H9 (cell line): ENCODE results near the gene FAM221B. TPM values are rescaled to one million over a fixed set of nuclear protein-coding genes. Genes with fewer than 3 reads are reported as not detected.

Experiments
- DNase-seq: peaks from one replicate; pipeline ENCODE4 v3.0.0-alpha.2; 2017
- H2AFZ ChIP-seq: one replicate; pipeline ENCODE4 v1.6.1; 2013; ENCODE audit warnings: mild to moderate bottlenecking, low read length, control low read depth, moderate library complexity
- H2AK5ac ChIP-seq: 2 replicates; pipeline ENCODE4 v1.6.1; 2013; ENCODE audit warnings: low read length, control low read depth, mixed read lengths; ENCODE audit not compliant: insufficient read length
- H2BK120ac ChIP-seq: one replicate; pipeline ENCODE4 v1.6.1; 2013; ENCODE audit warnings: low read depth, mild to moderate bottlenecking, low read length, control low read depth, inconsistent platforms; ENCODE audit not compliant: poor library complexity, severe bottlenecking
- H2BK12ac ChIP-seq: 2 replicates; pipeline ENCODE4 v1.6.1; 2013; ENCODE audit warnings: low read length, control low read depth, mixed read lengths, low read depth; ENCODE audit not compliant: insufficient read length
- H2BK15ac ChIP-seq: 2 replicates; pipeline ENCODE4 v1.6.1; 2013; ENCODE audit warnings: low read depth, low read length, control low read depth
- H2BK20ac ChIP-seq: one replicate; pipeline ENCODE4 v1.6.1; 2013; ENCODE audit warnings: low read depth, mild to moderate bottlenecking, low read length, control low read depth, inconsistent platforms; ENCODE audit not compliant: poor library complexity, severe bottlenecking
- H2BK5ac ChIP-seq: 2 replicates; pipeline ENCODE4 v1.6.1; 2013; ENCODE audit warnings: low read length, control low read depth, mixed read lengths; ENCODE audit not compliant: insufficient read length
- H3K14ac ChIP-seq: 2 replicates; pipeline ENCODE4 v1.6.1; 2013; ENCODE audit warnings: low read length, control low read depth; ENCODE audit not compliant: insufficient read depth
- H3K18ac ChIP-seq: 2 replicates; pipeline ENCODE4 v1.6.1; 2013; ENCODE audit warnings: low read depth, mild to moderate bottlenecking, mixed read lengths, low read length, control low read depth; ENCODE audit not compliant: insufficient read length
- H3K23ac ChIP-seq: 2 replicates; pipeline ENCODE4 v1.6.1; 2013; ENCODE audit warnings: low read length, control low read depth, mixed read lengths, low read depth; ENCODE audit not compliant: insufficient read length
- H3K23me2 ChIP-seq: 2 replicates; pipeline ENCODE4 v1.6.1; 2013; ENCODE audit warnings: low read depth, mild to moderate bottlenecking, mixed read lengths, low read length, control low read depth; ENCODE audit not compliant: insufficient read length, poor library complexity, severe bottlenecking
- H3K27ac ChIP-seq: 2 replicates; pipeline ENCODE4 v1.5.1; 2013; ENCODE audit warnings: low read length, control low read depth, mixed read lengths, low read depth; ENCODE audit not compliant: insufficient read length
- H3K27me3 ChIP-seq: 2 replicates; pipeline ENCODE4 v1.6.1; 2013; ENCODE audit warnings: low read length, control low read depth, inconsistent platforms; ENCODE audit not compliant: insufficient read depth
- H3K4ac ChIP-seq: 2 replicates; pipeline ENCODE4 v1.6.1; 2013; ENCODE audit warnings: low read depth, mild to moderate bottlenecking, control low read depth, inconsistent platforms, low read length, moderate library complexity
- H3K4me1 ChIP-seq: 2 replicates; pipeline ENCODE4 v1.6.1; 2013; ENCODE audit warnings: low read length, control low read depth, inconsistent platforms; ENCODE audit not compliant: insufficient read depth
- H3K4me2 ChIP-seq: 2 replicates; pipeline ENCODE4 v1.6.1; 2013; ENCODE audit warnings: low read length, control low read depth, mixed read lengths; ENCODE audit not compliant: insufficient read length, insufficient read depth
- H3K56ac ChIP-seq: 2 replicates; pipeline ENCODE4 v1.6.1; 2013; ENCODE audit warnings: low read depth, mild to moderate bottlenecking, mixed read lengths, low read length, control low read depth; ENCODE audit not compliant: insufficient read length
- H3K79me1 ChIP-seq: 2 replicates; pipeline ENCODE4 v1.6.1; 2013; ENCODE audit warnings: low read depth, mild to moderate bottlenecking, moderate library complexity, low read length, control low read depth, inconsistent platforms; ENCODE audit not compliant: insufficient read depth, poor library complexity, severe bottlenecking
- H3K79me2 ChIP-seq: 2 replicates; pipeline ENCODE4 v1.6.1; 2013; ENCODE audit warnings: low read length, control low read depth, inconsistent platforms; ENCODE audit not compliant: insufficient read depth
- H3K9ac ChIP-seq: 2 replicates; pipeline ENCODE4 v1.6.1; 2013; ENCODE audit warnings: low read length, control low read depth, mixed read lengths; ENCODE audit not compliant: insufficient read length; ENCODE audit errors: extremely low read depth
- H3K9me3 ChIP-seq: one replicate; pipeline ENCODE4 v1.6.1; 2013; ENCODE audit warnings: low read depth, low read length, inconsistent platforms; ENCODE audit not compliant: control insufficient read depth
- H3T11ph ChIP-seq: one replicate; pipeline ENCODE4 v1.6.1; 2013; ENCODE audit warnings: mild to moderate bottlenecking, low read length, control low read depth, inconsistent platforms
- H4K20me1 ChIP-seq: one replicate; pipeline ENCODE4 v1.6.1; 2013; ENCODE audit not compliant: control insufficient read depth, insufficient read length, insufficient read depth
- H4K5ac ChIP-seq: 2 replicates; pipeline ENCODE4 v1.6.1; 2013; ENCODE audit warnings: low read depth, mild to moderate bottlenecking, mixed read lengths, low read length, control low read depth; ENCODE audit not compliant: insufficient read length
- H4K8ac ChIP-seq: replicated peaks from 2 replicates; pipeline ENCODE4 v1.6.1; 2013; ENCODE audit warnings: low read length, control low read depth, mixed read lengths, low read depth; ENCODE audit not compliant: insufficient read length
- H4K91ac ChIP-seq: 2 replicates; pipeline ENCODE4 v1.6.1; 2013; ENCODE audit warnings: low read depth, mild to moderate bottlenecking, moderate library complexity, mixed read lengths, low read length, control low read depth; ENCODE audit not compliant: insufficient read length
- H3K27ac Mint-ChIP-seq, 3 experiments: 2 replicates in 2 of 3; 3 replicates in 1 of 3; pipeline ENCODE4 v1.8.0; 2020 to 2021; ENCODE audit warnings: mixed read lengths in 3 of 3, mild to moderate bottlenecking in 1 of 3, moderate library complexity in 1 of 3
- H3K27me3 Mint-ChIP-seq: 2 replicates; pipeline ENCODE4 v1.8.0; 2021; ENCODE audit warnings: low read depth, mild to moderate bottlenecking, moderate library complexity, mixed read lengths
- H3K36me3 Mint-ChIP-seq, 3 experiments: 2 replicates in 2 of 3; 3 replicates in 1 of 3; pipeline ENCODE4 v1.8.0; 2020 to 2021; ENCODE audit warnings: low read depth in 3 of 3, mixed read lengths in 3 of 3; ENCODE audit not compliant: insufficient read depth in 1 of 3
- H3K4me1 Mint-ChIP-seq, 2 experiments: 2 replicates each; pipeline ENCODE4 v1.8.0; 2020; ENCODE audit warnings: mixed read lengths in 2 of 2
- H3K4me3 Mint-ChIP-seq, 2 experiments: 2 replicates in 1 of 2; 3 replicates in 1 of 2; pipeline ENCODE4 v1.8.0; 2020 to 2021; ENCODE audit warnings: mild to moderate bottlenecking in 2 of 2, mixed read lengths in 2 of 2, moderate library complexity in 1 of 2
- H3K9me3 Mint-ChIP-seq, 2 experiments: 2 replicates in 1 of 2; 3 replicates in 1 of 2; pipeline ENCODE4 v1.8.0; 2020; ENCODE audit warnings: mild to moderate bottlenecking in 2 of 2, mixed read lengths in 2 of 2, moderate library complexity in 1 of 2
- WGBS: extraction: QIAGEN DNeasy Blood & Tissue Kit; methylation state at CpG from one replicate; pipeline ENCODE4 v1.1.7; 2013; ENCODE audit warnings: missing lambda C conversion rate, low lambda C conversion rate, mixed read lengths; ENCODE audit not compliant: insufficient read length; ENCODE audit errors: extremely low coverage; 5-methylcytosine and 5-hydroxymethylcytosine counted together
- total RNA-seq: library from RNA; stranded (reverse); gene quantifications from 2 replicates; pipeline ENCODE4 v1.2.1, GENCODE V29; 2021
- TF ChIP-seq, protein P1 (sequence below): fragments of 200-600 bp; sonication (generic); conservative IDR thresholded peaks from 3 replicates; pipeline ENCODE4 v1.8.0; 2021; ENCODE audit warnings: antibody characterized with exemption, mild to moderate bottlenecking

FAM221B gene
- total RNA-seq, 1 experiment from 2014 or later: not detected

- peak overlapping the region in 1 of 3 experiments; percentile 64; a peak in 1 of 7 replicates for H3K27ac Mint-ChIP-seq
- Histone ChIP-seq H3K27me3 (no peaks in the 10 kb centered on the region), H4K91ac (no peak overlapping the region), H3K23ac (no peak overlapping the region), H3K27ac (no peak overlapping the region), H3K56ac (no peak overlapping the region), H3K79me1 (no peaks in the 10 kb centered on the region), H3T11ph (no peak overlapping the region), H3K4ac (no peak overlapping the region), H2BK5ac (no peak overlapping the region), H2BK15ac (no peak overlapping the region), H3K18ac (peak overlapping the region; percentile 45), H3K14ac (peak overlapping the region; percentile 85), H4K5ac (no peak overlapping the region), H3K9me3 (no peaks in the 10 kb centered on the region), H2BK20ac (no peak overlapping the region), H2BK12ac (no peak overlapping the region), H2AK5ac (no peak overlapping the region), H3K4me1 (no peaks in the 10 kb centered on the region), H3K23me2 (peaks cover 3% of the 10 kb centered on the region), H2BK120ac (no peak overlapping the region), H3K9ac (no peak overlapping the region), H3K4me2 (peak overlapping the region; percentile 66), H4K8ac (no peak overlapping the region), H3K79me2 (no peaks in the 10 kb centered on the region), H4K20me1 (no peaks in the 10 kb centered on the region), H2AFZ (no peak overlapping the region)
- TF ChIP-seq, protein P1, sequence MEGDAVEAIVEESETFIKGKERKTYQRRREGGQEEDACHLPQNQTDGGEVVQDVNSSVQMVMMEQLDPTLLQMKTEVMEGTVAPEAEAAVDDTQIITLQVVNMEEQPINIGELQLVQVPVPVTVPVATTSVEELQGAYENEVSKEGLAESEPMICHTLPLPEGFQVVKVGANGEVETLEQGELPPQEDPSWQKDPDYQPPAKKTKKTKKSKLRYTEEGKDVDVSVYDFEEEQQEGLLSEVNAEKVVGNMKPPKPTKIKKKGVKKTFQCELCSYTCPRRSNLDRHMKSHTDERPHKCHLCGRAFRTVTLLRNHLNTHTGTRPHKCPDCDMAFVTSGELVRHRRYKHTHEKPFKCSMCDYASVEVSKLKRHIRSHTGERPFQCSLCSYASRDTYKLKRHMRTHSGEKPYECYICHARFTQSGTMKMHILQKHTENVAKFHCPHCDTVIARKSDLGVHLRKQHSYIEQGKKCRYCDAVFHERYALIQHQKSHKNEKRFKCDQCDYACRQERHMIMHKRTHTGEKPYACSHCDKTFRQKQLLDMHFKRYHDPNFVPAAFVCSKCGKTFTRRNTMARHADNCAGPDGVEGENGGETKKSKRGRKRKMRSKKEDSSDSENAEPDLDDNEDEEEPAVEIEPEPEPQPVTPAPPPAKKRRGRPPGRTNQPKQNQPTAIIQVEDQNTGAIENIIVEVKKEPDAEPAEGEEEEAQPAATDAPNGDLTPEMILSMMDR: peak; percentile 89
- peaks cover 0 to 11% (median 8%) of the 10 kb centered on the region in 3 experiments; a peak in 6 of 7 replicates for H3K36me3 Mint-ChIP-seq
- peak; percentile 75 for DNase-seq
- H3K27me3 Mint-ChIP-seq: peaks cover 4% of the 10 kb centered on the region
- WGBS: no CpG with 5 or more reads among the region's 37 CpGs
- H3K4me1 Mint-ChIP-seq: peaks cover 17 to 19% of the 10 kb centered on the region in 2 experiments
- peak overlapping the region; percentile 77 to 85 for H3K4me3 Mint-ChIP-seq
- H3K9me3 Mint-ChIP-seq: no peaks in the 10 kb centered on the region
Measured at GRCh38 chr9:35790385-35791296, 37.9 kb downstream of the FAM221B start.
